ENCODE data around the gene NDUFA5.
A peak's percentile ranks its signal among the peaks of the same experiment; 100 is the strongest.
"Not testable (repeated sequence)": the region's sequence is repeated elsewhere in the genome, so short reads cannot be mapped to it uniquely, and the experiment has no call there.

NDUFA5 gene

GRCh38 chr7:123555484-123555883 lies 2.1 kb downstream of the NDUFA5 start:
- no peak for DNase-seq

GRCh38 chr7:123553159-123553558 lies 4.5 kb downstream of the NDUFA5 start:
- DNase-seq, result no peak

GRCh38 chr7:123552641-123553040 lies 5.0 kb downstream of the NDUFA5 start:
- no peak for DNase-seq

GRCh38 chr7:123552134-123552533 lies 5.5 kb downstream of the NDUFA5 start:
- DNase-seq, result not testable (repeated sequence)

- no peak for DNase-seq
These were observed 9.2 kb downstream of the NDUFA5 start for GRCh38 chr7:123548406-123548805.

GRCh38 chr7:123539871-123540270 lies 17.7 kb downstream of the NDUFA5 start:
- no peak for DNase-seq

- no peak for DNase-seq
These were observed 18.7 kb downstream of the NDUFA5 start for GRCh38 chr7:123538897-123539296.

GRCh38 chr7:123538189-123538714 lies 19.4 kb downstream of the NDUFA5 start:
- no peak for DNase-seq

GRCh38 chr7:123537026-123537642 lies 20.5 kb downstream of the NDUFA5 start:
- DNase-seq, result peak; percentile 21 to 49

GRCh38 chr7:123535517-123535916 lies 22.1 kb downstream of the NDUFA5 start:
- no peak for DNase-seq

- peak; percentile 94 to 99 for DNase-seq
These were observed 23.0 kb downstream of the NDUFA5 start, which contains the start of gene IQUB for GRCh38 chr7:123534383-123535260. TSS of gene IQUB (minus strand) at chr7:123534595. CDS start at chr7:123512340, 22,255 bp downstream.

GRCh38 chr7:123533929-123534382 lies 23.7 kb downstream of the NDUFA5 start:
- DNase-seq, result no peak

- DNase-seq, result no peak
These were observed 24.1 kb downstream of the NDUFA5 start for GRCh38 chr7:123533553-123533917.

GRCh38 chr7:123532788-123533552 lies 24.6 kb downstream of the NDUFA5 start:
- DNase-seq, result not testable (repeated sequence)

GRCh38 chr7:123532343-123532742 lies 25.3 kb downstream of the NDUFA5 start:
- DNase-seq, result not testable (repeated sequence)

GRCh38 chr7:123530035-123530591 lies 27.5 kb downstream of the NDUFA5 start:
- DNase-seq, result not testable (repeated sequence)

- DNase-seq, result no peak
These were observed 29.4 kb downstream of the NDUFA5 start for GRCh38 chr7:123528265-123528664.

GRCh38 chr7:123527712-123528225 lies 29.8 kb downstream of the NDUFA5 start:
- DNase-seq, result not testable (repeated sequence)

GRCh38 chr7:123526533-123526932 lies 31.1 kb downstream of the NDUFA5 start:
- not testable (repeated sequence) for DNase-seq

- DNase-seq, result no peak
These were observed 35.6 kb downstream of the NDUFA5 start for GRCh38 chr7:123522066-123522465.

GRCh38 chr7:123505221-123505620 lies 52.4 kb downstream of the NDUFA5 start:
- DNase-seq, result no peak

- no peak for DNase-seq
These were observed 55.4 kb downstream of the NDUFA5 start for GRCh38 chr7:123502201-123502600.
